Liver (tissue), 9 donors: ENCODE data around the gene SLC22A8. TPM values are rescaled to one million over a fixed set of nuclear protein-coding genes. Genes with fewer than 3 reads are reported as not detected.

Experiments used
- DNase-seq: peaks from one replicate; pipeline ENCODE4 v3.0.0-alpha.2; 2017; ENCODE audit warnings: low spot score
- H3K27ac ChIP-seq, 2 donors: one replicate each; pipeline ENCODE4 v1.7.0; 2013; ENCODE audit warnings: inconsistent platforms in 2 of 2, low read length in 2 of 2, control low read depth in 1 of 2, low read depth in 1 of 2, mild to moderate bottlenecking in 1 of 2
- H3K27me3 ChIP-seq, 4 donors: one replicate each; pipeline versions ENCODE4 v1.6.1 to v1.7.0; 2013; ENCODE audit warnings: low read length in 3 of 4, inconsistent platforms in 1 of 4, mild to moderate bottlenecking in 1 of 4, moderate library complexity in 1 of 4; ENCODE audit not compliant: control insufficient read depth in 4 of 4, insufficient read depth in 4 of 4
- H3K36me3 ChIP-seq, 4 donors: one replicate each; pipeline versions ENCODE4 v1.6.1 to v1.7.0; 2013; ENCODE audit warnings: low read length in 3 of 4, mild to moderate bottlenecking in 3 of 4, low read depth in 1 of 4, moderate library complexity in 1 of 4; ENCODE audit not compliant: control insufficient read depth in 4 of 4, insufficient read depth in 3 of 4
- H3K4me1 ChIP-seq, 4 donors: one replicate each; pipeline versions ENCODE4 v1.6.1 to v1.7.0; 2013; ENCODE audit warnings: low read length in 3 of 4, mild to moderate bottlenecking in 3 of 4, moderate library complexity in 1 of 4; ENCODE audit not compliant: control insufficient read depth in 4 of 4, insufficient read depth in 4 of 4
- H3K4me3 ChIP-seq, 3 donors: one replicate each; pipeline versions ENCODE4 v1.6.1 to v1.7.0; 2013; ENCODE audit warnings: low read length in 3 of 3, control low read depth in 1 of 3, low read depth in 1 of 3, mild to moderate bottlenecking in 1 of 3
- H3K9ac ChIP-seq, 2 donors: one replicate each; pipeline ENCODE4 v1.7.0; 2013; ENCODE audit warnings: low read length in 2 of 2, mild to moderate bottlenecking in 2 of 2, moderate library complexity in 2 of 2, control low read depth in 1 of 2, low read depth in 1 of 2
- H3K9me3 ChIP-seq, 4 donors: one replicate each; pipeline versions ENCODE4 v1.6.1 to v1.7.0; 2013; ENCODE audit warnings: low read length in 3 of 4; ENCODE audit not compliant: control insufficient read depth in 4 of 4
- ATF3 ChIP-seq: IDR thresholded peaks from 2 replicates; pipeline ENCODE4 v1.6.1; 2016; ENCODE audit warnings: antibody characterized with exemption
- CTCF ChIP-seq: fragments of 150-350 bp; IDR thresholded peaks from 2 replicates; pipeline ENCODE4 v1.5.1; 2017; ENCODE audit warnings: improper control_type of control experiment, low read depth, low read length; ENCODE audit not compliant: missing input control
- FOXA1 ChIP-seq: IDR thresholded peaks from 2 replicates; pipeline ENCODE4 v1.6.1; 2016; ENCODE audit warnings: antibody characterized with exemption
- FOXA2 ChIP-seq: IDR thresholded peaks from 2 replicates; pipeline ENCODE4 v1.6.1; 2016; ENCODE audit warnings: antibody characterized with exemption
- GABPA ChIP-seq, 2 donors: IDR thresholded peaks in 1 of 2; conservative IDR thresholded peaks in 1 of 2; 2 replicates each; pipeline ENCODE4 v1.6.1; 2016; ENCODE audit warnings: antibody characterized with exemption in 2 of 2, mild to moderate bottlenecking in 1 of 2, moderate library complexity in 1 of 2
- HNF4G ChIP-seq: IDR thresholded peaks from 2 replicates; pipeline ENCODE4 v1.6.1; 2016; ENCODE audit warnings: antibody characterized with exemption
- JUND ChIP-seq, 2 donors: IDR thresholded peaks; 2 replicates each; pipeline ENCODE4 v1.6.1; 2016; ENCODE audit warnings: antibody characterized with exemption in 2 of 2
- MAX ChIP-seq: IDR thresholded peaks from 2 replicates; pipeline ENCODE4 v1.6.1; 2016; ENCODE audit warnings: antibody characterized with exemption
- NR2F2 ChIP-seq: IDR thresholded peaks from 2 replicates; pipeline ENCODE4 v1.6.1; 2016; ENCODE audit warnings: antibody characterized with exemption
- RAD21 ChIP-seq, 2 donors: IDR thresholded peaks; 2 replicates each; pipeline ENCODE4 v1.6.1; 2016; ENCODE audit warnings: antibody characterized with exemption in 2 of 2, mild to moderate bottlenecking in 2 of 2
- REST ChIP-seq: IDR thresholded peaks from 2 replicates; pipeline ENCODE4 v1.6.1; 2016; ENCODE audit warnings: antibody characterized with exemption, mild to moderate bottlenecking
- RXRA ChIP-seq, 2 donors: IDR thresholded peaks; 2 replicates each; pipeline ENCODE4 v1.6.1; 2017 to 2018; ENCODE audit warnings: antibody characterized with exemption in 2 of 2, mild to moderate bottlenecking in 1 of 2
- SP1 ChIP-seq: IDR thresholded peaks from 2 replicates; pipeline ENCODE4 v1.6.1; 2018; ENCODE audit warnings: antibody characterized with exemption, mild to moderate bottlenecking
- TAF1 ChIP-seq: conservative IDR thresholded peaks from 2 replicates; pipeline ENCODE4 v1.6.1; 2016; ENCODE audit warnings: antibody characterized with exemption, mild to moderate bottlenecking
- YY1 ChIP-seq: IDR thresholded peaks from 2 replicates; pipeline ENCODE4 v1.6.1; 2016; ENCODE audit warnings: antibody characterized with exemption, mild to moderate bottlenecking
- ZBTB33 ChIP-seq: IDR thresholded peaks from 2 replicates; pipeline ENCODE4 v1.6.1; 2016; ENCODE audit warnings: antibody characterized with exemption
- WGBS: extraction: QIAGEN DNeasy Blood & Tissue Kit; methylation state at CpG from one replicate; pipeline ENCODE4 v1.1.7; 2013; 5-methylcytosine and 5-hydroxymethylcytosine counted together
- polyA plus RNA-seq, 2 donors: library from polyadenylated mRNA; stranded (reverse) in 1 of 2; unstranded in 1 of 2; fragments of 200-250 nt in 1 of 2; fragments of >200 nt in 1 of 2; fragmentation: Nextera tagmentation in 1 of 2; extraction: Ambion mirVana in 1 of 2; gene quantifications; one replicate each; pipeline versions ENCODE4 v1.2.1 to v1.2.3, GENCODE V29; 2013 to 2015
- total RNA-seq, 2 donors: library from RNA; depleted of rRNA; stranded (reverse); fragments of >200 nt; gene quantifications; one replicate each; pipeline ENCODE4 v1.2.3, GENCODE V29; 2014
- donor health status: healthy.
- donor health status: healthy.
- donor health status: healthy.
- donor health status: healthy.
- donor health status: healthy.

Gene SLC22A8
- total and polyA plus RNA-seq, 4 donors: not detected

GRCh38 chr11:62994775-62995174, 20.9 kb downstream of the SLC22A8 start:
- no peak overlapping the region for H3K27ac ChIP-seq
- no peaks in the 10 kb centered on the region for H3K36me3 ChIP-seq
- no peak overlapping the region for H3K9ac ChIP-seq
- no peak for DNase-seq
- WGBS: 82% methylated on average over 4 of the region's 4 CpGs
- H3K27me3 ChIP-seq: peaks cover 0 to 2% (median 0%) of the 10 kb centered on the region in 4 donors
- H3K4me3 ChIP-seq: no peak overlapping the region
- no peak for TF ChIP-seq YY1
- TF ChIP-seq CTCF: no peak
- TF ChIP-seq TAF1: no peak
- TF ChIP-seq REST: no peak
- no peak for TF ChIP-seq RAD21 (IDR thresholded peaks at IDR 0.05)
- TF ChIP-seq NR2F2: no peak
- TF ChIP-seq FOXA1: no peak
- TF ChIP-seq SP1: no peak
- TF ChIP-seq FOXA2: no peak
- TF ChIP-seq GABPA (IDR thresholded peaks at IDR 0.05 in 1 of 2, conservative IDR thresholded peaks at IDR 0.05 in 1 of 2): no peak
- TF ChIP-seq ZBTB33: no peak
- TF ChIP-seq MAX: no peak
- no peak for TF ChIP-seq HNF4G
- no peaks in the 10 kb centered on the region for H3K9me3 ChIP-seq
- H3K4me1 ChIP-seq: no peaks in the 10 kb centered on the region

- Histone ChIP-seq H3K27me3 (no peaks in the 10 kb centered on the region), H3K9me3 (no peaks in the 10 kb centered on the region), H3K9ac (no peak overlapping the region), H3K4me3 (no peak overlapping the region), H3K4me1 (no peaks in the 10 kb centered on the region), H3K36me3 (no peaks in the 10 kb centered on the region), H3K27ac (no peak overlapping the region)
- 75% methylated on average over 5 of the region's 5 CpGs for WGBS
- TF ChIP-seq HNF4G: no peak
- no peak for TF ChIP-seq CTCF
- no peak for TF ChIP-seq RAD21 (IDR thresholded peaks at IDR 0.05)
- TF ChIP-seq ATF3: no peak
- no peak for TF ChIP-seq FOXA2
- no peak for TF ChIP-seq JUND (IDR thresholded peaks at IDR 0.05)
- no peak for TF ChIP-seq RXRA (IDR thresholded peaks at IDR 0.05)
- no peak for DNase-seq
These were observed 27.4 kb downstream of the SLC22A8 start for GRCh38 chr11:62988276-62988675.
